ENCODE measurements around the gene TAF4. TPM values are rescaled to one million over a fixed set of nuclear protein-coding genes. Genes with fewer than 3 reads are reported as not detected.

Gene TAF4
- polyA plus RNA-seq, 1 donor from 2014 or later = 10.2 TPM

GRCh38 chr20:61960836-61961235, 104.8 kb downstream of the TAF4 start:
- TF ChIP-seq SMC3 (conservative IDR thresholded peaks at IDR 0.05; ENCODE audit: poor library complexity) = no peak
- TF ChIP-seq TAF1 (IDR thresholded peaks at IDR 0.05; ENCODE audit: low read depth) = no peak
- TF ChIP-seq EZH2 (IDR thresholded peaks at IDR 0.05; ENCODE audit: borderline replicate concordance, insufficient read depth, low read length, poor library complexity, severe bottlenecking) = no peak
- TF ChIP-seq MXI1 (conservative IDR thresholded peaks at IDR 0.05; ENCODE audit: poor library complexity, severe bottlenecking) = no peak
- TF ChIP-seq CTCF (IDR thresholded peaks at IDR 0.05; ENCODE audit: poor library complexity, severe bottlenecking) = no peak
- TF ChIP-seq REST (IDR thresholded peaks at IDR 0.05; ENCODE audit: borderline replicate concordance) = no peak
- no peak for TF ChIP-seq EP300 (conservative IDR thresholded peaks at IDR 0.05; ENCODE audit: poor library complexity, severe bottlenecking)
- TF ChIP-seq POLR2AphosphoS5 (IDR thresholded peaks at IDR 0.05) = no peak
- TF ChIP-seq RAD21 (conservative IDR thresholded peaks at IDR 0.05) = no peak
- Histone ChIP-seq H2AFZ (ENCODE audit: low read depth, low read length) (no peak overlapping the region), H3K4me2 (ENCODE audit: low read length) (no peak overlapping the region), H3F3A (ENCODE audit: insufficient read depth, low read length, poor library complexity, severe bottlenecking) (no peaks in the 10 kb centered on the region), H4K20me1 (ENCODE audit: insufficient read depth) (no peaks in the 10 kb centered on the region), H3K9ac (ENCODE audit: low read length) (no peak overlapping the region), H3K9me2 (ENCODE audit: insufficient read depth, low read length) (no peaks in the 10 kb centered on the region), H3K79me2 (replicated peaks; ENCODE audit: insufficient read depth, low read length) (no peaks in the 10 kb centered on the region), H3K9me3 (ENCODE audit: low read length) (no peaks in the 10 kb centered on the region), H3K27me3 (ENCODE audit: insufficient read depth, low read depth, low read length) (no peaks in the 10 kb centered on the region), H3K36me3 (ENCODE audit: insufficient read depth, low read length) (no peaks in the 10 kb centered on the region), H3K4me3 (ENCODE audit: low read length) (no peak overlapping the region), H3K27ac (ENCODE audit: low read length) (no peak overlapping the region)

- Histone ChIP-seq H3F3A (ENCODE audit: insufficient read depth, low read length, poor library complexity, severe bottlenecking) (no peaks in the 10 kb centered on the region), H3K27me3 (ENCODE audit: insufficient read depth, low read depth, low read length) (no peaks in the 10 kb centered on the region), H4K20me1 (ENCODE audit: insufficient read depth) (no peaks in the 10 kb centered on the region), H3K36me3 (ENCODE audit: insufficient read depth, low read length) (no peaks in the 10 kb centered on the region), H3K79me2 (replicated peaks; ENCODE audit: insufficient read depth, low read length) (no peaks in the 10 kb centered on the region), H2AFZ (ENCODE audit: low read depth, low read length) (no peak overlapping the region), H3K27ac (ENCODE audit: low read length) (no peak overlapping the region), H3K9ac (ENCODE audit: low read length) (no peak overlapping the region), H3K4me3 (ENCODE audit: low read length) (no peak overlapping the region), H3K9me3 (ENCODE audit: low read length) (no peaks in the 10 kb centered on the region), H3K9me2 (ENCODE audit: insufficient read depth, low read length) (no peaks in the 10 kb centered on the region), H3K4me2 (ENCODE audit: low read length) (no peak overlapping the region)
- no peak for TF ChIP-seq TAF1 (IDR thresholded peaks at IDR 0.05; ENCODE audit: low read depth)
- TF ChIP-seq POLR2AphosphoS5 (IDR thresholded peaks at IDR 0.05) = peak; percentile 12
- no peak for TF ChIP-seq EP300 (conservative IDR thresholded peaks at IDR 0.05; ENCODE audit: poor library complexity, severe bottlenecking)
- no peak for TF ChIP-seq CTCF (IDR thresholded peaks at IDR 0.05; ENCODE audit: poor library complexity, severe bottlenecking)
- no peak for TF ChIP-seq RAD21 (conservative IDR thresholded peaks at IDR 0.05)
- TF ChIP-seq SMC3 (conservative IDR thresholded peaks at IDR 0.05; ENCODE audit: poor library complexity) = no peak
Observed at GRCh38 chr20:61958773-61959700, 106.6 kb downstream of the TAF4 start.
